NCI-H146 treated with DMSO at 0.1 percent for 48 hours (cell line): Measurements from ENCODE around the gene RAB2B.

Source experiments
- DNase-seq: peaks from one replicate; lab custom pipeline; 2025; ENCODE audit not compliant: unreplicated experiment; lab: John Stamatoyannopoulos, UW

Gene RAB2B

DNA sequence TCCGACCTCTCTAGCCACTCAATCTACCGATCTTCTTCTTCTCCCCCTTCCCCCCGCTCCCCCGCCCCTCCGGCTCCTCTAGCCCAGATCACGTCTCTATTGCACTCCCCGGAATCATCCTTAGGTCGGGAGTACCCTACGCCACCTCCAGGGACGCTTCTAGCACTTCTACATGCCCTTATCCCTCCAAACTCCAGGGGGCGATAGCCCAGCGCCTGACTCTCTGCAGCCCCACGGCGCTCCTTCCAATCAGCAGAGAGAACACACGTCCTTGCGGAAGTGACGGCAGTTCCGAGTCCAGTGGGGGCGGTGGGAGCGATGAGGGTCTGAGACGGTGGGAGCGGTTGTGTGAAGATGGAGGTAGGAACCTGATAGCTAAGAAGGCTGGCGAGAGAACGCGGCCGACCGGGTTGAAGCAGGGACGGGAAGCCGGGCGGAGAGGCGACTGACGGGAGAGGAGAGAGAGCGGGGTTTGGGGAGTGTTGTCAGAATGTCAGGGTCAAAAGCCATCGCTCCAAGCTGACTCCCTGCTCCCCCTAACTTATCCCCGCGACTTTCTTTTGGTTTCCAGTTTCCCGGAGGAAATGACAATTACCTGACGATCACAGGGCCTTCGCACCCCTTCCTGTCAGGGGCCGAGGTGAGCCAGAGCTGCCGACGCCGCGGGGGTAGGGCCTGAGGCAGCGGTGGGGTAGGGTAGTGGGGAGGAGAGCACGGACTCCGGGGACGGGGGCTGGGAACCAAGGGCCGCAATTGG is at the start of gene RAB2B, which contains the start of gene TOX4:
Gene RAB2B, minus strand, starts transcription at position 35 of the 757 bp plus-strand sequence. CDS start 87 bp downstream, outside the sequence.
Gene TOX4, plus strand, starts transcription at position 271 of the 757 bp plus-strand sequence. Its CDS starts 84 bp downstream, at position 355.
- DNase-seq, result peak; percentile 98

DNA sequence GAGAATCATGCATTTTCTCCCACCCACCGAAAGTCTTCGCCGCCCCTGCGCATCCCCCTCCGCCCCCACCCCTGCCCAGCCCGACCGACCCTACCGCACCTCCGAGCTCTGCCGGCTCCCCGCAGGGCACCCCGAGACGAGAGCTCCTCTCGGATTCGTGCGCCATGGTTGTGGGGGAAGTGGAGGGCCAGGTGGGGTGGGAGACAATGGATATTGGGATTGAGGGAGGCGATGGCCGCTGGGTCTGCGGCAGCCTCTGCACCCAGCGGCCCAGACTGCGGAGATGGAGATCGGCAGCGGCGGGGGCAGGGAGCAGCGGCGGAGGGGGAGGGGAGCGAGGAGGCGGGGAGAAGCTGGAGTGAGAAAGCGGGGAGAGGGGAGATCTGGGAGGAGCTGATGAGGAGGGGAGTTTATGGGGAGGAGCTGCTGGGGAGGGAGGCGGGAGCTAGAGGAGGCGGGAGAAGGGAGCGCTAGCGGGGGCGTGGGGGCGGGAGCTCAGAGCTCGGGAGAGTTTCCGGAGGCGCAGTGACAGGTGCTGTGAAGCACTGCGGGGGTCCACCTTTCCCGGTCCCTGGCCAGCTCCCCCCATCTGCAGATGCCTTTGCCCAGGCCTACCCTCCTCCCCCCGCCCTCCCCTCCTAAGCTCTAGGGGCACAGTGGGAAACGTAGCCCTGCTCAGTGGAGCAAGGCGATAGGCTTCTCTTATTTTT is 49.4 kb upstream of the RAB2B start, which contains the start of gene SALL2:
Gene SALL2, minus strand, starts transcription at position 385 of the 710 bp plus-strand sequence. Its CDS starts 219 bp downstream, at position 166.
- peak; percentile 93 for DNase-seq

DNA sequence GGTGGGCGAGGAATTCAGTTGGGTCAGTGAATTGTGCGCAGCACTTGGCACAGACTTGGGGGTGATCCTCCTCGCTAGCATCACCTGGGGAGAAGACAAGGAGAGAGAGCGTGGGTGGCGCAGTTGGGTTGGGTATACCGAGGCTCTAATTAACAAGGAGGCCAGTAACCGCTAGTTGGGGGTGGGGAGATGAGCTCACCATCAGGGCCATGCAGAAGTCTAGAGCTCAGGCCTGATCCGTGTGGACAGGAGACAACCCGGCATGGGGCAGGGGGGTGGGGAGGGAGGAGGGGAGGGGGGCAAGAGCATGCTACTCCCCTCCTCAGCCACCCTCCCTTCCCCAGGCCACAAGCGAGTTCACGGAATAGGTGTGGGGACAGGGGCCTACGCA is 48.8 kb upstream of the RAB2B start:
- no peak for DNase-seq

GRCh38 chr14:21524575-21525490 is 48.1 kb upstream of the RAB2B start:
- no peak for DNase-seq

- DNase-seq, result no peak
Observed at GRCh38 chr14:21523203-21523602, 46.4 kb upstream of the RAB2B start.

GRCh38 chr14:21521501-21521900 is 44.7 kb upstream of the RAB2B start:
- DNase-seq, result no peak

- DNase-seq, result no peak
Observed at GRCh38 chr14:21520767-21521166, 44.0 kb upstream of the RAB2B start.

DNA sequence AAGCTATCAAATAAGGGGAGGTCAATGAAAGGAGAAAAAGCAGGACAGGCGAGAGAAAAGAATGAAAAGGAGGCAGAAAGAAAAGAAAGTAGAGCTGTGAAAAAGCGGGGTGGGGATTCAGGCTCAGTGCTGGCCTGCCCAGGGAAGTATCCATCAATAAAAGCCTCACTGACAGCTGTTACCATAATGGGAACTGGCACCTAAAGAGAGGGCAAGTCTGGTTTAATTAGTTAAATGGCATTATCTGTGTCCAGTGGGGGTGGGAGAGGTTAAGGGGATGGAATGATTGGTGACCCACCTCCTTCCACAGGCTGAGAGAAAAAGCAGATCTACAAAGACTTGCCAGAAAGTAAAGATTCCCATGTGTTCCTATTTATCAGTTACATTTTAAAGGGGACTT is 42.0 kb upstream of the RAB2B start:
- DNase-seq, result no peak

DNA sequence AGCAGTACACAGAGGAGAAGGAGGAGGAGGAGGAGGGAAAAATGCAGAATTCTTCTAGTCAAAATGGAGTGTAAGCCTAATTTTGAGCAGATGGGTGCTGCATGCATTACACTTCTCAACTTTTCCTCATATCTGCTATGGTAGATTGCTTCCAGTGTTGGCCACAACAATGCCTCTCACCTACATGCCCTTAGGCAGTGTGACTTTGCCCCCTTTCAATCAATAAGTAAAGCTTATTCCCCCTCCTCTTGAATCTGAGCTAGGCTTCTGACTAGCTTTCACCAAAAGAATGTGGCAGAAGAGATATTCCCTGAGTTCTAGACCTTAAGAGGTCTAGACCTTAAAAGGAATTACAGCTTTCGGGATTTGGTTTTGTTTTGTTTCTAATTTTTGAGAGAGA is 37.6 kb upstream of the RAB2B start:
- DNase-seq, result no peak

DNA sequence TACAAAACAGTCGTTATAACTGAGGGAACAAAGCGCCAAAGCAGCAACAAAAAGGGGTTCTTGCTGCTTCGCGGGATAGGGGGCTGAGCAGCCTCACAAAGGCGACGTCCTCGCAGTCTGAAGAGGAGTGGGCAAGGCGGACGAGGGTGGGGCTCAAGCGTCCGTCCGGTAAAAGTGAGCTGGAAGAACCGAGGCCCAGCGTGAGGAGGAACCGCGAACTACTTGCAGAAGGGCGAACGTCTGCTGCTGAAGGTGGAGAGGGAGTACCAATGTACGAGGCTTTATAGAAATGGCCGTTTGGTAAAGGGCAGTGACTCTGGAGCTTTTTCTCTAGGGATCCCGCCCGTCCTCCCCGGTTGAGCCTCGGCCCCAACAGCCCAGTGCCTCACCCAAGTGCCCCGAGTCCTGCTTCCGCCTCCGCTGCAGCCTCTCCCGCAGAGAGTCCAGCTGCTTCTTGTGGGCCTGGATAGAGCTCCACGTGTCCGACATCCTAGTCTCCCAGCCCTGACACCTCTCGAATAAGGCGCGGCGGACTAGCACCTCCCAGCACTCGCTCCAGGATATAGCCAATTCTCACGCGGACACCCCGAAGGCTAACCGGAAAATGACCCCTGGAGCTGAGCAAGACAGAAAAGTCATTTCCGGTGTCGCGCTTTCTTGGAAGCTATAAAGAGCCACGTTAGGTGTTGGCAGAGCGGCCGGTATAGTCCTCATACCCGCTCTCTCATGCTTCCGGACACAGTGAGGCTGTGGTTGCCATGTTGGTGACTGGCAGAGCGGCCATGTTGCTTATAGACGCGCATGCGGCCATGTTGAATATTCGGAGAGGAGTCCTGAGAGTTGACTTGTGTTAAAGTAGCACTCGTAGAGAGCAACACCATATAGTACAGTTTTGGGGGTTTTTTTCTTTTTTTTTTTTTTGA is 34.2 kb upstream of the RAB2B start, which contains the start of gene METTL3:
Gene METTL3, minus strand, starts transcription at position 606 of the 923 bp plus-strand sequence. Its CDS starts 117 bp downstream, at position 489.
- peak; percentile 96 for DNase-seq

- DNase-seq, result no peak
Observed at GRCh38 chr14:21509432-21510143, 32.8 kb upstream of the RAB2B start.

DNA sequence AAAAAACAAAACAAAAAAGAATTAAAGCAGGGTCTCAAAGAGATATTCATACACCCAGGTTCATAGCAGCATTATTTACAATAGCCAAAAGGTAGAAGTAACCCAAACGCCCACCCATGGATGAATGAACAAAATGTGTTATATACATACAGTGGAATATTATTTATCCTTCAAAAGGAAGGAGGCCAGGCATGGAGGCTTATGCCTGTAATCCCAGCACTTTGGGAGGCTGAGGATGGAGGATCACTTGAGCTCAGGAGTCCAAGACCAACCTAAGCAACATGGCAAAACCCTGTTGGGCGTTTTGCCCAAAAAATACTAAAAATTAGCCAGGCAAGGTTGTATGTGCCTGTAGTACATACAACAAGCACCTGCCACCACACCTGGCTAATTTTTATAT is 29.8 kb upstream of the RAB2B start:
- DNase-seq, result no peak

GRCh38 chr14:21505012-21505553 is 28.3 kb upstream of the RAB2B start:
- DNase-seq, result no peak

DNA sequence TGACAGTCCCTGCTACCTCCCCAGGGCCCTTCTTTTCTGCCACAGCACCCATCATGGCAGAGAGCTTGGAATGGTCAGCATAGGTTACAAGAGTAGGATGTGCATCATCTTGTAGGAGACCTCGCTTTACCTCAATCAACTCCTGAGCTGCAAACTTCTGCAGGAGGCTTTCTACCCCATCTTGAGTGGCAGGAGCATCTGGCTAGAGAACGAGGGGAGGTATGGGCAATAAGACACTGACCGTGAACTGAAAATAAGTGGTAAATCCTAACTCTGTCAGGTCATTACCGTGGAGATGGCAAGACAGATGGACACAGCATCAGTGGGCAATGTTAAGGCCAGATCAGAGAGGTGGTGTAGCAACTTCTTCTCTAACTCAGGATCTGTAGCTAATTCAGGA is 26.6 kb upstream of the RAB2B start:
- DNase-seq, result no peak

DNA sequence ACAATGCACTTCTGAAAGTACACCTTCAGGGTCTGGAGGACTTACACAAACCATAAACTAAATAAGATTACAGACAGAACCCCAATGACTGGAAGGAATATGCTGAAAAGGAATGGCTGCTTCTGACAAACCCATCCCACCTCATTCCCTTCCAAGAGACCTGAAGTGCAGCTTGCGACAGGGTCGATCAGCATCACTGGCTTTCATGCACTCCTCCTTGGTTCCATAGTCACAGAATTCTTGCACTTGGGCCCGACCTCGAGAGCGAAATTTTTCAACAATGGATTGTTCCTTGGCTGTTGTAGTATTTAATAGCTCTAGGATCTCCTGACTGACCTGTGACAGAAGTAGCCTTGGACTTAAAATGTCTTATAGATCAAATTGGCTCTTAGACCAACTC is 24.8 kb upstream of the RAB2B start:
- no peak for DNase-seq

- DNase-seq, result peak; percentile 45
Observed at GRCh38 chr14:21498540-21499526, 22.1 kb upstream of the RAB2B start.

- no peak for DNase-seq
Observed at GRCh38 chr14:21496453-21496852, 19.7 kb upstream of the RAB2B start.
